ENCODE results near the gene ACAP1. TPM values are rescaled to one million over a fixed set of nuclear protein-coding genes. Genes with fewer than 3 reads are reported as not detected.

The ACAP1 gene
- total RNA-seq, 4 donors from 2014 or later = 0.70 to 12.4 (median 4.5) TPM

- DNase-seq (ENCODE audit: low spot score in 2 of 2) = no peak
- no peak overlapping the region for H3K4me3 ChIP-seq
- no peak overlapping the region for H3K27ac ChIP-seq
- peaks cover 7% of the 10 kb centered on the region for H3K4me1 ChIP-seq
- TF ChIP-seq POLR2AphosphoS5 (IDR thresholded peaks at IDR 0.05) (no peak), EP300 (IDR thresholded peaks at IDR 0.05) (no peak), POLR2A (IDR thresholded peaks at IDR 0.05) (no peak)
- TF ChIP-seq, protein P1, sequence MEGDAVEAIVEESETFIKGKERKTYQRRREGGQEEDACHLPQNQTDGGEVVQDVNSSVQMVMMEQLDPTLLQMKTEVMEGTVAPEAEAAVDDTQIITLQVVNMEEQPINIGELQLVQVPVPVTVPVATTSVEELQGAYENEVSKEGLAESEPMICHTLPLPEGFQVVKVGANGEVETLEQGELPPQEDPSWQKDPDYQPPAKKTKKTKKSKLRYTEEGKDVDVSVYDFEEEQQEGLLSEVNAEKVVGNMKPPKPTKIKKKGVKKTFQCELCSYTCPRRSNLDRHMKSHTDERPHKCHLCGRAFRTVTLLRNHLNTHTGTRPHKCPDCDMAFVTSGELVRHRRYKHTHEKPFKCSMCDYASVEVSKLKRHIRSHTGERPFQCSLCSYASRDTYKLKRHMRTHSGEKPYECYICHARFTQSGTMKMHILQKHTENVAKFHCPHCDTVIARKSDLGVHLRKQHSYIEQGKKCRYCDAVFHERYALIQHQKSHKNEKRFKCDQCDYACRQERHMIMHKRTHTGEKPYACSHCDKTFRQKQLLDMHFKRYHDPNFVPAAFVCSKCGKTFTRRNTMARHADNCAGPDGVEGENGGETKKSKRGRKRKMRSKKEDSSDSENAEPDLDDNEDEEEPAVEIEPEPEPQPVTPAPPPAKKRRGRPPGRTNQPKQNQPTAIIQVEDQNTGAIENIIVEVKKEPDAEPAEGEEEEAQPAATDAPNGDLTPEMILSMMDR (IDR thresholded peaks at IDR 0.05) = no peak
- H3K36me3 ChIP-seq = no peaks in the 10 kb centered on the region
- 87% methylated on average over 12 of the region's 13 CpGs for WGBS
- H3K9me3 ChIP-seq = no peaks in the 10 kb centered on the region
- peaks cover 10% of the 10 kb centered on the region for H3K27me3 ChIP-seq
Measured at GRCh38 chr17:7341842-7342241, 5.5 kb downstream of the ACAP1 start.

DNA sequence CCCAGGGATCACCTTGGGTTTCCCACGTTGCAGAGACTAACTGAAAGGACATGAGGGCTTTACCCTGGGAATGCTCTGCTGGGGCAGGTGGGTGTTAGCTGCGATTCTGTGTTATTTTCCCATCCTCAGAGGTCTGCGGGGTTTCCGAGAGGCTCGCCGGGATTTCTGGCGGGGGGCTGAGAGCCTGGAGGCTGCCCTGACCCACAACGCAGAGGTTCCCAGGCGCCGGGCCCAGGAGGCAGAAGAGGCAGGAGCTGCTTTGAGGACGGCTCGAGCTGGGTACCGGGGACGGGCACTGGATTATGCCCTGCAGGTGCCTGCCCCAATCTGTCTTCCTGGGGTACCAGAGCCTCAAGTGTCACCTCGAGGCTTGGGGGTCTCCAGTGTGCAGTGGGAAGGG lies 6.9 kb downstream of the ACAP1 start:
- H3K4me1 ChIP-seq = peaks cover 9% of the 10 kb centered on the region
- TF ChIP-seq POLR2A (IDR thresholded peaks at IDR 0.05) = no peak
- TF ChIP-seq EP300 (IDR thresholded peaks at IDR 0.05) = no peak
- no peak for TF ChIP-seq POLR2AphosphoS5 (IDR thresholded peaks at IDR 0.05)
- TF ChIP-seq, protein P1 (IDR thresholded peaks at IDR 0.05) = no peak
- WGBS = 67% methylated on average over 15 of the region's 15 CpGs
- no peak for DNase-seq (ENCODE audit: low spot score in 2 of 2)
- no peaks in the 10 kb centered on the region for H3K9me3 ChIP-seq
- H3K27me3 ChIP-seq = peaks cover 9% of the 10 kb centered on the region
- no peak overlapping the region for H3K27ac ChIP-seq
- H3K4me3 ChIP-seq = no peak overlapping the region
- no peaks in the 10 kb centered on the region for H3K36me3 ChIP-seq

- 82% methylated on average over 11 of the region's 18 CpGs for WGBS
- Histone ChIP-seq H3K9me3 (no peaks in the 10 kb centered on the region), H3K27me3 (peaks cover 9% of the 10 kb centered on the region), H3K27ac (no peak overlapping the region), H3K4me1 (peaks cover 31% of the 10 kb centered on the region), H3K36me3 (no peaks in the 10 kb centered on the region), H3K4me3 (no peak overlapping the region)
- TF ChIP-seq EP300 (IDR thresholded peaks at IDR 0.05) = no peak
- DNase-seq (ENCODE audit: low spot score in 2 of 2) = peak in 1 of 2 donors; percentile 64
Measured at GRCh38 chr17:7346761-7347614, 10.7 kb downstream of the ACAP1 start.

DNA sequence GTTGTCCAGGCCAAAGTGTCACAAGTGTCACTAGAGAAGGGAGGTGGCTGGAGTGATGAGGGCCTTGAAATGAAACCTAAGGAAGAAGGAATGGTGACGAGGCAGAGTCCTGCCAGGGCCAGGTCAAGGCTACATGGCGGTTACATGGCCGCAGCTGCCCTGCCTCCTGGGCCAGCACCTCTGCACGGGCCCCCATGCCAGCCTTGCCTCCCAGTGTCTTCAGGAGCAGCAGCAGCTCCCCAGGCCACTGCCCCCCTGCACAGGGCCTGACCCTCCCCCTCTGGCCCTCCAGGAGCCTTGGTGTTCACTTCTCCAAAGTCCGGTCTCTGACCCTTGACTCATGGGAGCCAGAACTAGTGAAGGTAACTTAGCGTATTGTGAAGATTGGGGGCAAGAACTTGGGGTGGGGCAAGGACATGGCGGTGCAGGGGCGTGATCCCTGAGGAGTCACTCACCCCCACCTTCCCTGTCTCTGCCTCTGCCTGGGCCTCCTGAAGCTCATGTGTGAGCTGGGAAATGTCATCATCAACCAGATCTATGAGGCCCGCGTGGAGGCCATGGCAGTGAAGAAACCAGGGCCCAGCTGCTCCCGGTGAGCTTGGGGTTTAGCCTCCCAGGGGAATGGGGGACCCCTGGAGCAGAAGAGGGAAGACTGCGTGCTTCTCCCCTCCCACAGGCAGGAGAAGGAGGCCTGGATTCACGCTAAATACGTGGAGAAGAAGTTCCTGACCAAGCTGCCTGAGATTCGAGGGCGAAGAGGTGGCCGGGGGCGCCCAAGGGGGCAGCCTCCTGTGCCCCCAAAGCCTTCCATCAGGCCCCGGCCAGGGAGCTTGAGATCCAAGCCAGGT lies 11.5 kb downstream of the ACAP1 start:
- 59% methylated on average over 17 of the region's 19 CpGs for WGBS
- Histone ChIP-seq H3K4me1 (peaks cover 38% of the 10 kb centered on the region), H3K9me3 (no peaks in the 10 kb centered on the region), H3K27ac (no peak overlapping the region), H3K4me3 (no peak overlapping the region), H3K36me3 (no peaks in the 10 kb centered on the region), H3K27me3 (peaks cover 9% of the 10 kb centered on the region)
- no peak for TF ChIP-seq EP300 (IDR thresholded peaks at IDR 0.05)
- TF ChIP-seq, protein P1 (IDR thresholded peaks at IDR 0.05) = no peak
- TF ChIP-seq POLR2A (IDR thresholded peaks at IDR 0.05) = no peak
- TF ChIP-seq POLR2AphosphoS5 (IDR thresholded peaks at IDR 0.05) = no peak
- peak in 1 of 2 donors; percentile 64 for DNase-seq (ENCODE audit: low spot score in 2 of 2)

- Histone ChIP-seq H3K36me3 (no peaks in the 10 kb centered on the region), H3K4me3 (no peak overlapping the region), H3K9me3 (no peaks in the 10 kb centered on the region), H3K27ac (no peak overlapping the region), H3K4me1 (peaks cover 46% of the 10 kb centered on the region), H3K27me3 (peaks cover 2% of the 10 kb centered on the region)
- 60% methylated on average over 19 of the region's 19 CpGs for WGBS
- TF ChIP-seq POLR2A (IDR thresholded peaks at IDR 0.05) = no peak
- no peak for TF ChIP-seq EP300 (IDR thresholded peaks at IDR 0.05)
- TF ChIP-seq, protein P1 (IDR thresholded peaks at IDR 0.05) = no peak
- no peak for TF ChIP-seq POLR2AphosphoS5 (IDR thresholded peaks at IDR 0.05)
- peak in 1 of 2 donors; percentile 67 for DNase-seq (ENCODE audit: low spot score in 2 of 2)
Measured at GRCh38 chr17:7348478-7349242, 12.3 kb downstream of the ACAP1 start.
